Transverse colon (tissue), 4 donors: ENCODE data around the gene FZD8. TPM values are rescaled to one million over a fixed set of nuclear protein-coding genes. Genes with fewer than 3 reads are reported as not detected.

ENCODE experiments used
- DNase-seq: peaks from one replicate; pipeline ENCODE4 v3.0.0-alpha.2; 2019
- H3K27ac ChIP-seq, 4 donors: fragments of 200-600 bp; sonication (generic); 2 replicates each; pipeline ENCODE4 v1.5.1; 2016 to 2018; ENCODE audit warnings: inconsistent platforms in 4 of 4
- H3K27me3 ChIP-seq: fragments of 200-600 bp; sonication (generic); 2 replicates; pipeline ENCODE4 v1.5.1; 2017; ENCODE audit warnings: inconsistent platforms
- H3K36me3 ChIP-seq, 4 donors: fragments of 200-600 bp; sonication (generic); 2 replicates each; pipeline ENCODE4 v1.5.1; 2017 to 2019; ENCODE audit warnings: inconsistent platforms in 4 of 4
- H3K4me1 ChIP-seq, 4 donors: fragments of 200-600 bp; sonication (generic); 2 replicates each; pipeline ENCODE4 v1.5.1; 2017 to 2020; ENCODE audit warnings: inconsistent platforms in 4 of 4
- H3K4me3 ChIP-seq, 4 donors: fragments of 200-600 bp; sonication (generic); 1 replicate in 1 of 4; 2 replicates in 3 of 4; pipeline versions ENCODE4 v1.5.1 to v1.6.1; 2017 to 2019; ENCODE audit warnings: inconsistent platforms in 4 of 4
- H3K9me3 ChIP-seq, 2 donors: fragments of 200-600 bp; sonication (generic); 2 replicates each; pipeline ENCODE4 v1.5.1; 2017 to 2019; ENCODE audit warnings: inconsistent platforms in 2 of 2
- EP300 ChIP-seq: sonication (generic); formaldehyde crosslinking; IDR thresholded peaks from one replicate; pipeline ENCODE4 v1.6.1; 2017; ENCODE audit warnings: antibody characterized with exemption, low read depth
- POLR2A ChIP-seq: fragments of 450-650 bp; IDR thresholded peaks from one replicate; pipeline ENCODE4 v1.6.1; 2016; ENCODE audit warnings: antibody characterized with exemption, mild to moderate bottlenecking, moderate library complexity
- POLR2AphosphoS5 ChIP-seq, 3 donors: sonication (generic); formaldehyde crosslinking; IDR thresholded peaks; one replicate each; pipeline ENCODE4 v1.6.1; 2016; ENCODE audit warnings: antibody characterized with exemption in 3 of 3
- in situ Hi-C, 4 donors: fragments of 200-750 bp; cut with MboI; loops; one replicate each; pipeline versions ENCODE4 v1.15.0 to v1.15.1; 2017; ENCODE audit warnings: low sequenced_read_pairs in 3 of 4, low pct_ligation_motif_present in 1 of 4, low pct_unique_long_range_greater_than_20kb in 1 of 4
- intact Hi-C: fragments of 100-400 bp; cut with DNase I; formaldehyde crosslinking; loops from one replicate; pipeline ENCODE4 v1.15.1; 2023; ENCODE audit warnings: low total_unique reads
- total RNA-seq, 4 donors: library from RNA; depleted of rRNA; stranded (reverse); fragments of >200 nt; gene quantifications; one replicate each; pipeline ENCODE4 v1.1.0, GENCODE V29; 2016
- TF ChIP-seq, protein P1 (sequence below), 5 experiments: fragments of 200-600 bp in 3 of 5; fragments of 450-650 bp in 2 of 5; sonication (generic) in 3 of 5; IDR thresholded peaks; 1 replicate in 2 of 5; 2 replicates in 3 of 5; pipeline ENCODE4 v1.5.1; 2016 to 2017; ENCODE audit warnings: antibody characterized with exemption in 5 of 5, inconsistent platforms in 3 of 5, mild to moderate bottlenecking in 2 of 5, moderate library complexity in 1 of 5

The FZD8 gene
- total RNA-seq, 4 donors from 2014 or later, result 8.6 to 14.9 (median 10.6) TPM

DNA sequence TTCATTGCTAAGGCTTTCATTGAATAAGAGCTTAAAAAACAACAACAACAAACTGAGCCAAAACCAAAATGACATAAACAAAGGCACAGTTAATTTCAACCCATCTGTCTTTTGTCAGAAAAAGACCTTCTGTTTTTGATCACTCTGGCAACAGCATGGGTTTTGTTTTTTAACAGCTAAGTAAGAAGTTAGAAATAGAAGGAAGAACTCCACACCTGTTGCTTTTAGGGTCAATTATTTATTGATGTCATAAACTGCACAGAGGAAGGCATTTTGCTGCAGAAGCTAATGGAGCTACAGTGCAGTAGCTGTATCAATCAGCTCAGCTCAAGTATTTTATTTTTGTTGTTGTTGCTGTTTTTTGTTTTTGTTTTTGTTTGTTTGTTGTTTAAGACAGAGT is 53.3 kb downstream of the FZD8 start:
- Histone ChIP-seq H3K36me3 (no peaks in the 10 kb centered on the region), H3K4me1 (no peaks in the 10 kb centered on the region), H3K9me3 (no peaks in the 10 kb centered on the region), H3K4me3 (no peak overlapping the region), H3K27me3 (no peaks in the 10 kb centered on the region), H3K27ac (no peak overlapping the region)
- DNase-seq, result no peak
- TF ChIP-seq POLR2AphosphoS5 (IDR thresholded peaks at IDR 0.05), result no peak
- no peak for TF ChIP-seq POLR2A
- TF ChIP-seq EP300, result no peak
- TF ChIP-seq, protein P1, sequence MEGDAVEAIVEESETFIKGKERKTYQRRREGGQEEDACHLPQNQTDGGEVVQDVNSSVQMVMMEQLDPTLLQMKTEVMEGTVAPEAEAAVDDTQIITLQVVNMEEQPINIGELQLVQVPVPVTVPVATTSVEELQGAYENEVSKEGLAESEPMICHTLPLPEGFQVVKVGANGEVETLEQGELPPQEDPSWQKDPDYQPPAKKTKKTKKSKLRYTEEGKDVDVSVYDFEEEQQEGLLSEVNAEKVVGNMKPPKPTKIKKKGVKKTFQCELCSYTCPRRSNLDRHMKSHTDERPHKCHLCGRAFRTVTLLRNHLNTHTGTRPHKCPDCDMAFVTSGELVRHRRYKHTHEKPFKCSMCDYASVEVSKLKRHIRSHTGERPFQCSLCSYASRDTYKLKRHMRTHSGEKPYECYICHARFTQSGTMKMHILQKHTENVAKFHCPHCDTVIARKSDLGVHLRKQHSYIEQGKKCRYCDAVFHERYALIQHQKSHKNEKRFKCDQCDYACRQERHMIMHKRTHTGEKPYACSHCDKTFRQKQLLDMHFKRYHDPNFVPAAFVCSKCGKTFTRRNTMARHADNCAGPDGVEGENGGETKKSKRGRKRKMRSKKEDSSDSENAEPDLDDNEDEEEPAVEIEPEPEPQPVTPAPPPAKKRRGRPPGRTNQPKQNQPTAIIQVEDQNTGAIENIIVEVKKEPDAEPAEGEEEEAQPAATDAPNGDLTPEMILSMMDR (IDR thresholded peaks at IDR 0.05), result no peak
- intact Hi-C loops, result no loop called here
- in situ Hi-C loops, result loop anchor here in 1 of 4 donors (25.0 kb wide), 1 partner anchor 352 kb away; no protein-coding TSS in a partner anchor

Other genes starting within 250 kb of the FZD8 start
- gene GJD4, start 37.0 kb downstream of the FZD8 start, total RNA-seq, result not detected